OCI-LY7 (cell line): ENCODE results near the gene USP30.

Source experiments
- CTCF ChIP-seq: fragments of 200-600 bp; sonication (generic); conservative IDR thresholded peaks from 2 replicates; pipeline ENCODE4 v1.5.1; 2014; ENCODE audit warnings: mild to moderate bottlenecking, antibody characterized with exemption, low read length, moderate library complexity, mixed read lengths
- EZH2phosphoT487 ChIP-seq: fragments of 200-600 bp; sonication (generic); IDR thresholded peaks from 2 replicates; pipeline ENCODE4 v1.6.1; 2018; ENCODE audit warnings: low read depth, borderline replicate concordance, mild to moderate bottlenecking, mixed run types, antibody characterized with exemption, low read length, moderate library complexity, mixed read lengths

- TF ChIP-seq CTCF (0 out of 2 replicates have a peak, but pooled peaks have one; percentile 36), EZH2phosphoT487 (no peak)
Measured at GRCh38 chr12:109131154-109132050, 79.0 kb downstream of the USP30 start.
